ENCODE results near the gene TCP1. TPM values are rescaled to one million over a fixed set of nuclear protein-coding genes. Genes with fewer than 3 reads are reported as not detected.

Gene TCP1
- total and polyA plus RNA-seq, 2 of the 8 experiments (the other 6 are each of a cell fraction or from before 2014, with no cell fraction given), result 117 to 348 TPM

DNA sequence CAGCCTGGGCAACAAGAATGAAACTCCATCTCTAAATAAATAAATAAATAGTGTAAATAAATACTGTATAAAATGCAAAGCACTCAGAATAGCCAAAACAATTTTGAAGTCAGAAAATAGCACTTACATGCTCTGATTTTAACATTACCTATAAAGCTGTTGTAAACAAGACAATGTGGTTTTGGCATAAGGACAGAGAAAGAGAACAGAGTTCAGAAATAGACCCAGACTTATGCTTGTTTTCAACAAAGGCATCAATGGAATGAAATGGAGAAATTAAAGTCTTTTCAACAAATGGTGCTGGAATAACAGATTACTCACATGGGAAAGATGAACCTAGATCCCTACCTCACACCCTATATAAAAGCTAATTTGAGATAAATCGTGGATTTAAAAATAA is 17.2 kb downstream of the TCP1 start (continued):
- no peak for TF ChIP-seq NRF1 (IDR thresholded peaks at IDR 0.05; ENCODE audit: low read depth, low read length)
